CD8-positive, alpha-beta memory T cell (primary cell): ENCODE data around the gene SSX4. TPM values are rescaled to one million over a fixed set of nuclear protein-coding genes. Genes with fewer than 3 reads are reported as not detected.
"Not testable (repeated sequence)": the region's sequence is repeated elsewhere in the genome, so short reads cannot be mapped to it uniquely, and the experiment has no call there.

ENCODE experiments used
- CTCF ChIA-PET: fragments of 350-600 bp; sonication (Branson Sonifier 250); formaldehyde crosslinking; loops from one replicate; lab custom pipeline; 2021; ENCODE audit warnings: antibody characterized with exemption; lab: Charles Lee
- POLR2A ChIA-PET: fragments of 350-600 bp; sonication (Branson Sonifier 250); formaldehyde crosslinking; loops from one replicate; lab custom pipeline; 2021; ENCODE audit warnings: antibody characterized with exemption; lab: Charles Lee
- DNase-seq, 5 donors: peaks; one replicate each; pipeline versions ENCODE4 v3.0.0 to v3.0.0-alpha.2; 2020 to 2022; ENCODE audit warnings: mixed read lengths in 1 of 5
- H3K27ac ChIP-seq: one replicate; pipeline ENCODE4 v1.7.0; 2013; ENCODE audit warnings: low read depth, mild to moderate bottlenecking, low read length, moderate library complexity
- H3K27me3 ChIP-seq: 2 replicates; pipeline ENCODE4 v1.7.0; 2013; ENCODE audit warnings: low read length, mild to moderate bottlenecking; ENCODE audit not compliant: insufficient read depth, poor library complexity, severe bottlenecking
- H3K36me3 ChIP-seq: 2 replicates; pipeline ENCODE4 v1.7.0; 2013; ENCODE audit warnings: mild to moderate bottlenecking, low read length, moderate library complexity; ENCODE audit not compliant: insufficient read depth
- H3K4me1 ChIP-seq: 2 replicates; pipeline ENCODE4 v1.7.0; 2013; ENCODE audit warnings: mild to moderate bottlenecking, low read length, moderate library complexity; ENCODE audit not compliant: insufficient read depth
- H3K4me3 ChIP-seq: 2 replicates; pipeline ENCODE4 v1.7.0; 2013; ENCODE audit warnings: mild to moderate bottlenecking, low read length
- H3K9me3 ChIP-seq: 2 replicates; pipeline ENCODE4 v1.7.0; 2013; ENCODE audit warnings: mild to moderate bottlenecking, low read length
- H3K27ac Mint-ChIP-seq, 8 donors: one replicate each; pipeline ENCODE4 v1.8.0; 2020 to 2021; ENCODE audit warnings: mixed read lengths in 8 of 8, mild to moderate bottlenecking in 6 of 8, inconsistent platforms in 3 of 8, moderate library complexity in 3 of 8
- H3K27me3 Mint-ChIP-seq, 2 donors: one replicate each; pipeline ENCODE4 v1.8.0; 2020 to 2021; ENCODE audit warnings: mixed read lengths in 2 of 2, mild to moderate bottlenecking in 1 of 2, moderate library complexity in 1 of 2
- H3K36me3 Mint-ChIP-seq, 3 donors: one replicate each; pipeline ENCODE4 v1.8.0; 2020 to 2021; ENCODE audit warnings: mixed read lengths in 3 of 3, inconsistent platforms in 1 of 3, mild to moderate bottlenecking in 1 of 3
- H3K4me1 Mint-ChIP-seq, 3 donors: one replicate each; pipeline ENCODE4 v1.8.0; 2020 to 2021; ENCODE audit warnings: mixed read lengths in 3 of 3, inconsistent platforms in 1 of 3, mild to moderate bottlenecking in 1 of 3
- H3K4me3 Mint-ChIP-seq, 7 donors: one replicate each; pipeline ENCODE4 v1.8.0; 2020 to 2021; ENCODE audit warnings: mixed read lengths in 7 of 7, mild to moderate bottlenecking in 6 of 7, moderate library complexity in 4 of 7, inconsistent platforms in 2 of 7
- H3K9me3 Mint-ChIP-seq, 5 donors: one replicate each; pipeline ENCODE4 v1.8.0; 2020 to 2022; ENCODE audit warnings: mixed read lengths in 5 of 5, mild to moderate bottlenecking in 3 of 5, moderate library complexity in 2 of 5, inconsistent platforms in 1 of 5
- polyA plus RNA-seq: library from polyadenylated mRNA; unstranded; fragments of 300-500 nt; fragmentation: Illumina TruSeq; gene quantifications from one replicate; pipeline ENCODE4 v1.2.3, GENCODE V29; 2021
- total RNA-seq, 2 experiments: library from RNA; stranded (reverse); gene quantifications; one replicate each; pipeline ENCODE4 v1.2.3, GENCODE V29; 2021

The SSX4 gene, protein sequence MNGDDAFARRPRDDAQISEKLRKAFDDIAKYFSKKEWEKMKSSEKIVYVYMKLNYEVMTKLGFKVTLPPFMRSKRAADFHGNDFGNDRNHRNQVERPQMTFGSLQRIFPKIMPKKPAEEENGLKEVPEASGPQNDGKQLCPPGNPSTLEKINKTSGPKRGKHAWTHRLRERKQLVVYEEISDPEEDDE
- total RNA-seq, result not detected
- polyA plus RNA-seq, result not detected

DNA sequence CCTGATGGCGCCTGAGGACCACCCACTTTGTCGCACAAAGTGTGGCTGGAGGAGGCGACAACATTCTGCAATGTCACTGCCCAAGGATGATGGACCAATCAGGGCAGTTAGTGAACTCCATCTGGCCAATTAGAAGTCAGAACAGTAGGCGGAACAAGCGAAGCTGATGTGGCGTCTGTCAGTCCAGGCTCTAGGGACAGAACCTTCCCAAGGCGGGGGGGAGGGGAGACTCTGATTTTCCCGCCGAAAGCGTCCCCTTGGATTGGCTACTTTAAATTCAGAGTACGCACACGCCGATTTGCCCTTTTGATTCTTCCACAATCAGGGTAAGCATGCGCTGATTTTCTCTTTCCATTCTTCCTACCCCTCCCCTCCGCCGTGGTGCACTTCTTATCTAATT is at the start of gene SSX4:
Gene SSX4 (plus strand): TSS at position 301 of the 400 bp plus-strand sequence. CDS start 515 bp downstream, outside the sequence.
- H3K4me1 ChIP-seq, H3K27me3 Mint-ChIP-seq, CTCF ChIA-PET, H3K4me3 ChIP-seq, H3K9me3 ChIP-seq, H3K27ac ChIP-seq, H3K9me3 Mint-ChIP-seq, H3K27me3 ChIP-seq, H3K4me1 Mint-ChIP-seq, H3K36me3 Mint-ChIP-seq, DNase-seq, H3K36me3 ChIP-seq, POLR2A ChIA-PET, H3K27ac Mint-ChIP-seq, H3K4me3 Mint-ChIP-seq: not testable (repeated sequence)

DNA sequence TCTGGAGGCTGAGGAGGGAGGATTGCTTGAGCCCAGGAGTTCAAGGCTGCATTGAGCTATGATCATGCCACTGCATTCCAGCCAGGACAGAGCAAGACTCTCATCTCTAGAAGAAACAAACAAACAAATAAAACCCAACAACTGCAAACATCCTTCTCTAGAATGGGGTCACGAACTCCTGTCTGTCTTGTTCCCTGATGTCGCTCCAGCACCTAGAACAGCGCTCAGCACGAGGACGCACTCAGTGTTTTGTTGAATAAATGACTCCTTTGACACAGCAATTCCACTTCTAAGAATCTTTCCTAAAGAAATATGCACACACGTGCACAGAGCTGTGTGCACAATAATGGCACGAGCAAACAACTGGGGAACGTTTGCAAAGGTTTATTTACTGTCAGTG is 37.3 kb upstream of the SSX4 start:
- H3K9me3 ChIP-seq, H3K27ac Mint-ChIP-seq, H3K4me3 Mint-ChIP-seq, H3K4me1 Mint-ChIP-seq, H3K27me3 ChIP-seq, H3K36me3 ChIP-seq, H3K27ac ChIP-seq, H3K27me3 Mint-ChIP-seq, H3K9me3 Mint-ChIP-seq, H3K4me3 ChIP-seq, POLR2A ChIA-PET, H3K36me3 Mint-ChIP-seq, H3K4me1 ChIP-seq, CTCF ChIA-PET, DNase-seq: not testable (repeated sequence)

DNA sequence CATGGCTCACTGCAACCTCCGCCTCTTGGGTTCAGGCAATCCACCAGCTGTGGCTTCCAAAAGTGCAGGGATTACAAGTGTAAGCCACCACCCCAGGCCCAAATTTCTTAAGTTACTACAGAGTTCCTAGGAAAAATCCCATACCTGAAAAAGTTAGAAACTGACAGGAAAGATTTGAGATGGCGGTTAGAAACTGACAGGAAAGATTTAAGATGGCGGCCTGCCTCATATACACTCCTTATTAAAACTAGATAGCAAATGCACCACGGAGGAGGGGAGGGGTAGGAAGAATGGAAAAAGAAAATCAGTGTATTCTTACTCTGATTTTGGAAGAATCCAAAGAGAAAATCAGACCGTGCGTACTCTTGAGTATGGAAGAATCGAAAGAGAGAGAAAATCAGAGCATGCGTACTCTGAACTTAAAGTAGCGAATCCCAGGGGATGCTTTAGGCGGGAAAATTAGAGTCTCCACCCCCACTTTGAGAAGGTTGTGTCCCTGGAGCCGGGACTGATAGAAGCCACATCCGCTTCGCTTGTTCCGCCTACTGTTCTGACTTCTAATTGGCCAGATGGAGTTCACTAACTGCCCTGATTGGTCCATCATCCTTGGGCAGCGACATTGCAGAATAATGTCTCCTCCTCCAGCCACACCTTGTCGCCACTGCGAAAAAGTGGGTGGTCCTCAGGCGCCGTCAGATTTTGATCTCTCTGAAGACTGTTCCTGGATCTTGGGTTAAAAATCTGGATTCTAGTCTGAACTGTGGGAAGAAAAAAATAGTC is 26.8 kb upstream of the SSX4 start, which contains the start of gene SSX3:
Gene SSX3 (minus strand): TSS at position 389 of the 780 bp plus-strand sequence. CDS start 1,454 bp downstream, outside the sequence.
- H3K9me3 Mint-ChIP-seq, H3K27me3 ChIP-seq, H3K36me3 Mint-ChIP-seq, DNase-seq, CTCF ChIA-PET, H3K4me1 ChIP-seq, H3K27ac ChIP-seq, H3K4me3 ChIP-seq, H3K9me3 ChIP-seq, H3K27ac Mint-ChIP-seq, H3K4me3 Mint-ChIP-seq, H3K4me1 Mint-ChIP-seq, H3K36me3 ChIP-seq, POLR2A ChIA-PET: not testable (repeated sequence)
- peaks cover 0 to 10% of the 10 kb centered on the region in 2 donors for H3K27me3 Mint-ChIP-seq

DNA sequence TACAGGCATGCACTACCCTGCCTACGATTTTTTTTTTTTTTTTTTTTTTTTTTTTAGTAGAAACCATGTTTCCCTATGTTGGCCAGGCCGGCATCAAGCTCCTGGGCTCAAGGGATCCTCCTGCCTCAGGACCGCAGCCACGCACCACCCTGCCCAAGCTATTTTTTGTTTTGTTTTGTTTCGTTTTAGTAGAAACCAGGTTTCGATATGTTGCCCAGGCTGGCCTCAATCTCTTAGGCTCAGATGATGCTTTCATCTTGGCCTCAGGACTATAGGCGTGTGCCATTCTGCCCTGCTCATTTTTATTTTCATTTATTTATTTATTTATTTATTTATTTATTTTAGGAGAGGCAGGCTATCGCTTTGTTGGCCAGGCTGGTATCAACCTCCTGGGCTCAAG is 25.7 kb upstream of the SSX4 start:
- H3K27me3 ChIP-seq, result no peaks in the 10 kb centered on the region
- Mint-ChIP-seq H3K27ac (no peak overlapping the region), H3K4me1 (no peaks in the 10 kb centered on the region), H3K4me3 (no peak overlapping the region), H3K36me3 (no peaks in the 10 kb centered on the region), H3K9me3 (no peaks in the 10 kb centered on the region), H3K27me3 (peaks cover 0 to 10% of the 10 kb centered on the region in 2 donors)
- no peak overlapping the region for H3K27ac ChIP-seq
- no peak overlapping the region for H3K4me3 ChIP-seq
- H3K36me3 ChIP-seq, result no peaks in the 10 kb centered on the region
- no peaks in the 10 kb centered on the region for H3K9me3 ChIP-seq
- no peak for DNase-seq
- H3K4me1 ChIP-seq, result no peaks in the 10 kb centered on the region
- CTCF ChIA-PET, result no interaction called here
- POLR2A ChIA-PET, result no interaction called here

DNA sequence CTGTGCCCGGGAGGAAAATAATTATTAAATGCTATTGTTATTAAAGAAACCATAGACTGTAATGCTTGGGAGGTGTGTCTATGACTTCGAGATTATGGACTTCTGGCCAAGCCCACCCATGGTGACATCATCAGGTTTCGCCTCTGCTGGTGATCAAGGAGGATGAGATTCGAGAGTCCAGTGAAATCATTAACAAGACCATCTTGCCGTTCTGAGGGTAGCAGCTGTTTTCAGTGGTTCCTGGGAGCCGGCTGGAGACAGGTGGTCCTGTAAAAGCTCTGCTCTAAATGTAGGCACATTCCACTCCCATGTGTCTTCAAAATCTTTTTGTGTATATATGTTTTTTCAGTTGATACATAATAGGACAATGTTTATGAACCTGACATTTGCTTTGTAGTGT is 24.1 kb upstream of the SSX4 start:
- H3K4me1 Mint-ChIP-seq, H3K27ac ChIP-seq, H3K9me3 ChIP-seq, H3K27me3 ChIP-seq, H3K4me3 ChIP-seq, H3K27ac Mint-ChIP-seq, POLR2A ChIA-PET, CTCF ChIA-PET, H3K9me3 Mint-ChIP-seq, H3K4me1 ChIP-seq, H3K36me3 Mint-ChIP-seq, H3K4me3 Mint-ChIP-seq, H3K36me3 ChIP-seq, DNase-seq: not testable (repeated sequence)
- peaks cover 0 to 11% of the 10 kb centered on the region in 2 donors for H3K27me3 Mint-ChIP-seq

DNA sequence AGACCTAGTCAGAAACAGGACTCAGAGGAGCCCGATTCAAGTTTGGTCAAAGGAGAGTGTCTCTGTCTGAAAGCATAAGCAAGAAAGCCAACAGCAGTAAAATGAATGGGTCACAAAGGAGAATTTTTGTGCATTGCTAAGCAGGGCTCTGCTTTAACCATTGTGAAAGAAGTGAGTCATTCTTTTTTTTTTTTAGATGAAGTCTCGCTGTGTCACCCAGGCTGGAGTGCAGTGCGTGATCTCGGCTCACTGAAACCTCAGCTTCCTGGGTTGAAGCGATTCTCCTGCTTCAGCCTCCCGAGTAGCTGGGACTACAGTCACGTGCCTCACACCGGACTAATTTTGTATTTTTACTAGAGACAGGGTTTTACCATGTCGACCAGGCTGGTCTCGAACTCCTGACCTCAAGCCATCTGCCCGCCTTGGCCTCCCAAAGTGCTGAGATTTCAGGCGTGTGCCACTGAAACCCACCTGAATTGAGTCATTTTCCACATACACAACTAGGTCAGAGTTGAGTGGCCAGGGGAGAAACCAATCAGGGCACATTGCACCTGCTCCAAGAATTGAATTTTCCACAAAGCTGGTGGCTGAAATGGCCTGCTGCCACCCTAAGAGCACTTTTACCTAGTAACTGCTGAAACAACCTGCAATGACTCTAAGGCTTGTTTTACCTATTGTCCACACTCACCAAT is 15.5 kb upstream of the SSX4 start:
- H3K4me1 Mint-ChIP-seq, H3K36me3 Mint-ChIP-seq, H3K27ac ChIP-seq, H3K4me3 Mint-ChIP-seq, CTCF ChIA-PET, H3K4me1 ChIP-seq, H3K27ac Mint-ChIP-seq, H3K9me3 Mint-ChIP-seq, H3K4me3 ChIP-seq, H3K9me3 ChIP-seq, POLR2A ChIA-PET, H3K27me3 ChIP-seq, H3K36me3 ChIP-seq, H3K27me3 Mint-ChIP-seq, DNase-seq: not testable (repeated sequence)

DNA sequence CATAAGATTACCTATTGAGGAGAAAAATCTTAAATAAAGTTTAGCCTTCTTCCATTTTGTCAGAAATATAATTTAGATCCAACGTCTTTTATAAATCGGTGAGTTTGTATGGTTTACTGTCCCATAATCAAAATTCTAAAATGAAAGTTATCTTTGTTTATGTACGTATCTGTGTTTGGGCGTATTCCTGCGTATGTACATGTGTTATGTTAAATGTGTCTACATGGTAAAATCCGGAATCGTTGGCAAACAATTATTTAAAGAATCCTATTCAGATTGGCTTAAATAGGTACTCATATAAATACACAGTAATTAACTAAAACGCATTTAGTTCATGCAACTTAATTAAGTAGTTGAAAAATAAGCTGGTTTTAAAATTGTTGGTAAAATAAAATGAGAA is 12.9 kb upstream of the SSX4 start:
- H3K36me3 Mint-ChIP-seq, H3K27ac ChIP-seq, H3K4me1 Mint-ChIP-seq, H3K27me3 Mint-ChIP-seq, H3K27me3 ChIP-seq, CTCF ChIA-PET, DNase-seq, H3K4me1 ChIP-seq, H3K36me3 ChIP-seq, H3K9me3 Mint-ChIP-seq, H3K4me3 ChIP-seq, POLR2A ChIA-PET, H3K27ac Mint-ChIP-seq, H3K9me3 ChIP-seq, H3K4me3 Mint-ChIP-seq: not testable (repeated sequence)

DNA sequence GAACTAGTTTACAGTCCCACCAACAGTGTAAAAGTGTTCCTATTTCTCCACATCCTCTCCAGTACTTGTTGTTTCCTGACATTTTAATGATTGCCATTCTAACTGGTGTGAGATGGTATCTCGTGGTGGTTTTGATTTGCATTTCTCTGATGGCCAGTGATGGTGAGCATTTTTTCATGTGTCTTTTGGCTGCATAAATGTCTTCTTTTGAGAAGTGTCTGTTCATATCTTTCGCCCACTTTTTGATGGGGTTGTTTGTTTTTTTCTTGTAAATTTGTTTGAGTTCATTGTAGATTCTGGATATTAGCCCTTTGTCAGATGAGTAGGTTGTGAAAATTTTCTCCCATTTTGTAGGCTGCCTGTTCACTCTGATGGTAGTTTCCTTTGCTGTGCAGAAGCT is 13.6 kb downstream of the SSX4 start:
- DNase-seq, H3K9me3 Mint-ChIP-seq, H3K27me3 Mint-ChIP-seq, H3K27ac Mint-ChIP-seq, H3K27me3 ChIP-seq, H3K36me3 Mint-ChIP-seq, H3K36me3 ChIP-seq, H3K9me3 ChIP-seq, H3K4me1 ChIP-seq, H3K4me1 Mint-ChIP-seq, POLR2A ChIA-PET, CTCF ChIA-PET, H3K4me3 Mint-ChIP-seq, H3K4me3 ChIP-seq, H3K27ac ChIP-seq: not testable (repeated sequence)
